ENCODE data around the gene MBD6.
A peak's percentile ranks its signal among the peaks of the same experiment; 100 is the strongest.

MBD6 gene

GRCh38 chr12:57521525-57522010, 1.1 kb upstream of the MBD6 start:
- H3K27ac ChIP-seq (ENCODE audit: low read depth, low read length) = peak overlapping the region; percentile 100
- H3K36me3 ChIP-seq (ENCODE audit: control insufficient read depth in 1 of 2, insufficient read depth in 2 of 2, low read length in 2 of 2) = peaks cover 15 to 20% of the 10 kb centered on the region in 2 donors
- no peaks in the 10 kb centered on the region for H3K9me3 ChIP-seq (ENCODE audit: control insufficient read depth in 1 of 2, low read length in 2 of 2)
- no peaks in the 10 kb centered on the region for H3K27me3 ChIP-seq (ENCODE audit: control insufficient read depth in 1 of 2, insufficient read depth in 2 of 2, low read length in 2 of 2)
- peak overlapping the region; percentile 87 to 90 for H3K9ac ChIP-seq (ENCODE audit: low read depth in 1 of 2, low read length in 2 of 2)
- H3K4me1 ChIP-seq (ENCODE audit: control insufficient read depth in 1 of 2, insufficient read depth in 2 of 2, low read length in 2 of 2) = peaks cover 51 to 65% of the 10 kb centered on the region in 2 donors
- peak overlapping the region; percentile 64 to 75 for H3K4me3 ChIP-seq (ENCODE audit: low read depth in 1 of 2, low read length in 2 of 2)

DNA sequence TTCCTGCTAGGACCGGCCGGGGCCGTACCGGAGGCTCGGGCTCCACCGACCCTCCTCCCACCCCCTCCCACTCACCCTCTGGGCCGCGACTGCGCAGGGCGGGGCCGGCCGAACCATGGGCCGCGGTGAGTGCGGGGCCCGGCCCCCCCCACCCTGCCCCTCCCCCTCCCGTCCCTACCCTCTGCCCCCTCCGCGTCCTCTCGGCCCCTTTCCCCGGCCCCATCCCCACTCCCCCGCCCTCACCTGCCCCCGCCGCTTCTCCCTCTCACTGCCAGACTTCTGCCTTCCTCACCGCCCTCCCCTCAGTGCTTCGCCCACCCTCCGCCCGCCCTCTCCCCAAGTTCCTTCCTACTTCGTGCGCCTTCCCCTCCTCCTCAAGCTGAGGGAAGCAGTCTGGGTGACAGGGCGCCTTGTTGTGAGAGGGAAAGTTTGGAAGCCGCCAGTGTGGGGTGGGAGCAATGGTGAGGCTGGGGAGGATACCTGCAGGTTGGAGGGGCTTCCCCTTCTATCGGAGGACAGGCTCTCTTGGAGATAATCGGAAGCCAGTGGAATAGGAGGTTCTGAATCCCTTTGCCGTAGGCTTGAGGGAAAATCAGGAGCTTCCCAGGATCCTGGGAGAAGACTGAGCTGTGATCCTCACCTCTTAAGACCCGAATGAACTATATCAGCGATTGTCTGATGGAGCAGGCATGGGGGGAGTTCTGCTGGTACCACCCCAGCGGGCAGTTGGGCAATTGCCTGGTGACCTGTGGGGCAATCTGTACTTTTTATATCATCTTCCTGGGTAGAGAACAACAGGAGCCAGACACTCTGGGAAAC, 472 bp downstream of the MBD6 start:
- H3K4me1 ChIP-seq (ENCODE audit: control insufficient read depth in 1 of 2, insufficient read depth in 2 of 2, low read length in 2 of 2) = peaks cover 45 to 57% of the 10 kb centered on the region in 2 donors
- peaks cover 14 to 27% of the 10 kb centered on the region in 2 donors for H3K36me3 ChIP-seq (ENCODE audit: control insufficient read depth in 1 of 2, insufficient read depth in 2 of 2, low read length in 2 of 2)
- H3K4me3 ChIP-seq (ENCODE audit: low read depth in 1 of 2, low read length in 2 of 2) = peak overlapping the region; percentile 71 to 80
- peak overlapping the region; percentile 100 for H3K27ac ChIP-seq (ENCODE audit: low read depth, low read length)
- H3K9ac ChIP-seq (ENCODE audit: low read depth in 1 of 2, low read length in 2 of 2) = peak overlapping the region; percentile 84 to 87
- H3K9me3 ChIP-seq (ENCODE audit: control insufficient read depth in 1 of 2, low read length in 2 of 2) = no peaks in the 10 kb centered on the region
- H3K27me3 ChIP-seq (ENCODE audit: control insufficient read depth in 1 of 2, insufficient read depth in 2 of 2, low read length in 2 of 2) = no peaks in the 10 kb centered on the region

GRCh38 chr12:57523706-57524614, 1.3 kb downstream of the MBD6 start:
- Histone ChIP-seq H3K27ac (ENCODE audit: low read depth, low read length) (peak overlapping the region; percentile 73), H3K4me3 (ENCODE audit: low read depth in 1 of 2, low read length in 2 of 2) (peak overlapping the region; percentile 71 to 80), H3K9me3 (ENCODE audit: control insufficient read depth in 1 of 2, low read length in 2 of 2) (no peaks in the 10 kb centered on the region), H3K9ac (ENCODE audit: low read depth in 1 of 2, low read length in 2 of 2) (peak overlapping the region; percentile 84 to 86), H3K36me3 (ENCODE audit: control insufficient read depth in 1 of 2, insufficient read depth in 2 of 2, low read length in 2 of 2) (peaks cover 14 to 35% of the 10 kb centered on the region in 2 donors), H3K4me1 (ENCODE audit: control insufficient read depth in 1 of 2, insufficient read depth in 2 of 2, low read length in 2 of 2) (peaks cover 37 to 48% of the 10 kb centered on the region in 2 donors), H3K27me3 (ENCODE audit: control insufficient read depth in 1 of 2, insufficient read depth in 2 of 2, low read length in 2 of 2) (no peaks in the 10 kb centered on the region)

GRCh38 chr12:57524814-57525614, 2.4 kb downstream of the MBD6 start:
- Histone ChIP-seq H3K4me1 (ENCODE audit: control insufficient read depth in 1 of 2, insufficient read depth in 2 of 2, low read length in 2 of 2) (peaks cover 31 to 41% of the 10 kb centered on the region in 2 donors), H3K9me3 (ENCODE audit: control insufficient read depth in 1 of 2, low read length in 2 of 2) (no peaks in the 10 kb centered on the region), H3K27me3 (ENCODE audit: control insufficient read depth in 1 of 2, insufficient read depth in 2 of 2, low read length in 2 of 2) (no peaks in the 10 kb centered on the region), H3K9ac (ENCODE audit: low read depth in 1 of 2, low read length in 2 of 2) (peak overlapping the region in 1 of 2 donors; percentile 86), H3K27ac (ENCODE audit: low read depth, low read length) (no peak overlapping the region), H3K36me3 (ENCODE audit: control insufficient read depth in 1 of 2, insufficient read depth in 2 of 2, low read length in 2 of 2) (peaks cover 15 to 45% of the 10 kb centered on the region in 2 donors), H3K4me3 (ENCODE audit: low read depth in 1 of 2, low read length in 2 of 2) (peak overlapping the region; percentile 43 to 80)

GRCh38 chr12:57525615-57526383, 3.2 kb downstream of the MBD6 start:
- Histone ChIP-seq H3K36me3 (ENCODE audit: control insufficient read depth in 1 of 2, insufficient read depth in 2 of 2, low read length in 2 of 2) (peaks cover 23 to 53% of the 10 kb centered on the region in 2 donors), H3K4me3 (ENCODE audit: low read depth in 1 of 2, low read length in 2 of 2) (no peak overlapping the region), H3K9ac (ENCODE audit: low read depth in 1 of 2, low read length in 2 of 2) (no peak overlapping the region), H3K4me1 (ENCODE audit: control insufficient read depth in 1 of 2, insufficient read depth in 2 of 2, low read length in 2 of 2) (peaks cover 31 to 40% of the 10 kb centered on the region in 2 donors), H3K27ac (ENCODE audit: low read depth, low read length) (no peak overlapping the region), H3K27me3 (ENCODE audit: control insufficient read depth in 1 of 2, insufficient read depth in 2 of 2, low read length in 2 of 2) (no peaks in the 10 kb centered on the region), H3K9me3 (ENCODE audit: control insufficient read depth in 1 of 2, low read length in 2 of 2) (no peaks in the 10 kb centered on the region)

GRCh38 chr12:57526477-57527126, 4.0 kb downstream of the MBD6 start:
- no peaks in the 10 kb centered on the region for H3K9me3 ChIP-seq (ENCODE audit: control insufficient read depth in 1 of 2, low read length in 2 of 2)
- H3K4me1 ChIP-seq (ENCODE audit: control insufficient read depth in 1 of 2, insufficient read depth in 2 of 2, low read length in 2 of 2) = peaks cover 26 to 32% of the 10 kb centered on the region in 2 donors
- no peaks in the 10 kb centered on the region for H3K27me3 ChIP-seq (ENCODE audit: control insufficient read depth in 1 of 2, insufficient read depth in 2 of 2, low read length in 2 of 2)
- no peak overlapping the region for H3K4me3 ChIP-seq (ENCODE audit: low read depth in 1 of 2, low read length in 2 of 2)
- no peak overlapping the region for H3K27ac ChIP-seq (ENCODE audit: low read depth, low read length)
- H3K9ac ChIP-seq (ENCODE audit: low read depth in 1 of 2, low read length in 2 of 2) = no peak overlapping the region
- H3K36me3 ChIP-seq (ENCODE audit: control insufficient read depth in 1 of 2, insufficient read depth in 2 of 2, low read length in 2 of 2) = peaks cover 25 to 61% of the 10 kb centered on the region in 2 donors

DNA sequence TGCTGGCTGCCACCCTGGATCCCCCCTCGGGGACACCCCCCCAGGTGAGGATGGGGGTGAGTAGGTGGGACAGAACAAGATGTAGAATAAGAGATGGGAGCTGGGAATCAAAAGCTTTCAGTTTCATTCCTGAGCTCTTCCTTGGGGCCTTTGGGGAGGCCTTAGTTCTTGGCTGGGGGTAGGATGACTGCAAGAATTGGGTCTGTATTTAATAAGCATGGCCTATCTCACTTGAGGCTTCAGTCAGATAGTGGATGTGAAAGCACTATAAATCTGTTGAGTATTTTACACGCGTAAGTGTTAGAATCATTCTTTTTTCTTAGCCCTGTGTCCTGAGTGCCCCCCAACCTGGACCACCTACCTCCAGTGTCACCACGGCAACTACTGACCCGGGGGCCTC, 4.6 kb downstream of the MBD6 start:
- no peak overlapping the region for H3K27ac ChIP-seq (ENCODE audit: low read depth, low read length)
- no peak overlapping the region for H3K4me3 ChIP-seq (ENCODE audit: low read depth in 1 of 2, low read length in 2 of 2)
- H3K9ac ChIP-seq (ENCODE audit: low read depth in 1 of 2, low read length in 2 of 2) = no peak overlapping the region
- H3K4me1 ChIP-seq (ENCODE audit: control insufficient read depth in 1 of 2, insufficient read depth in 2 of 2, low read length in 2 of 2) = peaks cover 20 to 26% of the 10 kb centered on the region in 2 donors
- H3K9me3 ChIP-seq (ENCODE audit: control insufficient read depth in 1 of 2, low read length in 2 of 2) = no peaks in the 10 kb centered on the region
- peaks cover 30 to 66% of the 10 kb centered on the region in 2 donors for H3K36me3 ChIP-seq (ENCODE audit: control insufficient read depth in 1 of 2, insufficient read depth in 2 of 2, low read length in 2 of 2)
- H3K27me3 ChIP-seq (ENCODE audit: control insufficient read depth in 1 of 2, insufficient read depth in 2 of 2, low read length in 2 of 2) = no peaks in the 10 kb centered on the region

DNA sequence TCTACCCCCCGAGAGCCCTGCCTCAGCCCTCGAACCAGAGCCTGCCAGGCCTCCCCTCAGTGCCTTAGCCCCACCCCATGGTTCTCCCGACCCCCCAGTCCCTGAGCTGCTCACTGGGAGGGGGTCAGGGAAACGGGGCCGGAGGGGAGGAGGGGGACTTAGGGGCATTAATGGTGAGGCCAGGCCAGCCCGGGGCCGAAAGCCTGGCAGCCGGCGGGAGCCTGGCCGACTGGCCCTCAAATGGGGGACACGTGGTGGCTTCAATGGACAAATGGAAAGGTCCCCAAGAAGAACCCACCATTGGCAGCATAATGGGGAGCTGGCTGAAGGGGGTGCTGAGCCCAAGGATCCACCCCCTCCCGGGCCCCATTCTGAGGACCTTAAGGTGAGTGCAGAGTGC, 5.6 kb downstream of the MBD6 start:
- no peak overlapping the region for H3K9ac ChIP-seq (ENCODE audit: low read depth in 1 of 2, low read length in 2 of 2)
- peaks cover 20 to 23% of the 10 kb centered on the region in 2 donors for H3K4me1 ChIP-seq (ENCODE audit: control insufficient read depth in 1 of 2, insufficient read depth in 2 of 2, low read length in 2 of 2)
- peaks cover 39 to 76% of the 10 kb centered on the region in 2 donors for H3K36me3 ChIP-seq (ENCODE audit: control insufficient read depth in 1 of 2, insufficient read depth in 2 of 2, low read length in 2 of 2)
- H3K27ac ChIP-seq (ENCODE audit: low read depth, low read length) = no peak overlapping the region
- no peaks in the 10 kb centered on the region for H3K27me3 ChIP-seq (ENCODE audit: control insufficient read depth in 1 of 2, insufficient read depth in 2 of 2, low read length in 2 of 2)
- H3K4me3 ChIP-seq (ENCODE audit: low read depth in 1 of 2, low read length in 2 of 2) = no peak overlapping the region
- no peaks in the 10 kb centered on the region for H3K9me3 ChIP-seq (ENCODE audit: control insufficient read depth in 1 of 2, low read length in 2 of 2)

All from duodenal mucosa (tissue), 2 donors.